SU-DHL-6 (cell line): ENCODE data around the gene HIRIP3.

ENCODE experiments used
- H2AFZ ChIP-seq: fragments of 200-600 bp; sonication (generic); 2 replicates; pipeline ENCODE4 v1.6.1; 2014; ENCODE audit warnings: low read depth, mild to moderate bottlenecking, moderate library complexity, mixed read lengths, antibody characterized with exemption, low read length; ENCODE audit not compliant: severe bottlenecking
- H3F3A ChIP-seq: fragments of 200-600 bp; shearing (Covaris generic); 2 replicates; pipeline ENCODE4 v1.6.0; 2016; ENCODE audit warnings: antibody characterized with exemption, mild to moderate bottlenecking; ENCODE audit not compliant: insufficient read depth
- H3K27ac ChIP-seq: fragments of 200-600 bp; sonication (generic); 2 replicates; pipeline ENCODE4 v1.5.1; 2016; ENCODE audit warnings: low read depth, mild to moderate bottlenecking, low read length, moderate library complexity, mixed read lengths
- H3K27me3 ChIP-seq: fragments of 200-600 bp; sonication (generic), shearing (Covaris generic); 2 replicates; pipeline ENCODE4 v1.6.0; 2014; ENCODE audit warnings: mild to moderate bottlenecking, low read length
- H3K36me3 ChIP-seq: fragments of 200-600 bp; sonication (generic); 2 replicates; pipeline ENCODE4 v1.6.1; 2014; ENCODE audit warnings: mild to moderate bottlenecking, low read length, mixed read lengths
- H3K4me2 ChIP-seq: fragments of 300-600, 200-600 bp; shearing (Covaris generic), sonication (generic); 2 replicates; pipeline ENCODE4 v1.6.0; 2014; ENCODE audit warnings: low read length, low read depth, mild to moderate bottlenecking; ENCODE audit not compliant: poor library complexity, severe bottlenecking
- H3K4me3 ChIP-seq: fragments of 200-600 bp; sonication (generic); 2 replicates; pipeline ENCODE4 v1.5.1; 2014; ENCODE audit warnings: antibody characterized with exemption, low read length, mild to moderate bottlenecking, mixed read lengths; ENCODE audit not compliant: insufficient read depth, poor library complexity, severe bottlenecking
- H3K79me2 ChIP-seq: fragments of 200-600 bp; sonication (generic); 2 replicates; pipeline ENCODE4 v1.6.1; 2014; ENCODE audit warnings: mild to moderate bottlenecking, low read length, moderate library complexity; ENCODE audit not compliant: insufficient read depth
- H3K9ac ChIP-seq: fragments of 200-600 bp; sonication (generic); 2 replicates; pipeline ENCODE4 v1.7.0; 2014; ENCODE audit warnings: mild to moderate bottlenecking, low read length
- H3K9me2 ChIP-seq: fragments of 200-600 bp; sonication (generic); replicated peaks from 2 replicates; pipeline ENCODE4 v1.6.1; 2014; ENCODE audit warnings: low read length; ENCODE audit not compliant: insufficient read depth
- H3K9me3 ChIP-seq: fragments of 200-600 bp; sonication (generic); 2 replicates; pipeline ENCODE4 v1.6.1; 2014; ENCODE audit warnings: low read length, mixed read lengths; ENCODE audit not compliant: insufficient read depth
- H4K20me1 ChIP-seq: fragments of 200-600 bp; sonication (generic); 2 replicates; pipeline ENCODE4 v1.6.1; 2014; ENCODE audit warnings: low read depth, mild to moderate bottlenecking, antibody characterized with exemption, low read length, moderate library complexity, mixed read lengths
- CTCF ChIP-seq: fragments of 200-600 bp; sonication (generic); IDR thresholded peaks from one replicate; pipeline ENCODE4 v1.5.1; 2017; ENCODE audit warnings: antibody characterized with exemption, mild to moderate bottlenecking, low read length, moderate library complexity; ENCODE audit not compliant: insufficient read depth, poor library complexity, severe bottlenecking
- EZH2phosphoT487 ChIP-seq: fragments of 200-600 bp; sonication (generic), shearing (Covaris generic); conservative IDR thresholded peaks from 2 replicates; pipeline ENCODE4 v1.6.1; 2018; ENCODE audit warnings: mild to moderate bottlenecking, antibody characterized with exemption, low read length, moderate library complexity, mixed read lengths

Gene HIRIP3

DNA sequence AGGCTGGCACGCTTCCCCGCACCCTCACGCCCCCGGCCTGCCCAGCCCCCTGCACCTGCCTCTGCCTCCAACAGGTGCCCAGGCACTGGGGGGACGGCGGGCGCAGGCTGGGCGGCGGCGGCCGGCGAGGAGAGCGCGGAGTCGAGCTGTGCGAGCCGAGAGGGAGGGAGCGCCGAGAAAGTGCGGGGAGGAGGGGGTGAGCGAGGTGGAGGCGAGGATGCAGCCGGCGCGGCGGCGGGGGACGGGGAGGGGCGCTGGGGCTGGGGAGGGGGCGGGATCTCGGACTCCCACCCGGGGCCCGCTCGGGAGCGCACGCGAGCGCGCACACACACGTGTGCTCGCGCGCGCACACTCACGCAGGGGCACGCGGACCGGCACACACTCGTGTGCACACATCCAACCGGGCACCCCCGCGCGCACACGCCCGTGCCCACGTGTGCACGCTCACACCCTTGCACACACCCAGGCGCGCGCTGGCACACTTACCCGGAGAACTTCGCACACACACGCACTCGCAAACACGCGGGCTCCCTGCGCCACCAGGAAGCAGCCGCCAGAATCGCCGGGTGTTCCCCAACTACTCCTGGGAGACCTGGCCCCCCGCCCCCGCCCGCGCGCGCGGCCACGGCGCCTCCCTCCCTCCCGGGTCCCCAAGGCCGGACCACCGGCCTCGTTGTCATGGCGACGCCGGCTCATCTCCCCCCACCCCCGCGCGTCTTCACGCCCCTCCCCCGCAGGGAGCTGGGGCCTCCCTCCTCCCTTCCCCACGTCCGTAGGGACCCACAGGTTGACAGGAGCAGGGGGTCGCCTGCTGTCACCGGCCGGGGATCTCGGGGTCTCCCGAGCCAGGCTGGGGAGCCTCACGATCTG, 15.7 kb upstream of the HIRIP3 start, which contains the start of gene DOC2A:
Gene DOC2A (minus strand): TSS at position 184 of the 870 bp plus-strand sequence. CDS start 805 bp downstream, outside the sequence.
- TF ChIP-seq EZH2phosphoT487 (no peak), CTCF (no peak)
- no peak within 1 kb of the TSS for H2AFZ ChIP-seq
- no peak within 1 kb of the TSS for H3K4me3 ChIP-seq
- peak within 1 kb of the TSS; percentile 14; the same call in 1 of the 2 replicates for H3K9ac ChIP-seq
- H3K27ac ChIP-seq: no peak within 1 kb of the TSS
- no peaks in the 10 kb centered on the region for H3K9me3 ChIP-seq
- H3K27me3 ChIP-seq: no peaks in the 10 kb centered on the region
- peak within 1 kb of the TSS; percentile 50 for H3K4me2 ChIP-seq
- no peaks in the 10 kb centered on the region for H3K79me2 ChIP-seq
- H4K20me1 ChIP-seq: no peaks in the 10 kb centered on the region
- H3F3A ChIP-seq: no peaks in the 10 kb centered on the region
- no peaks in the 10 kb centered on the region for H3K36me3 ChIP-seq
- no peaks in the 10 kb centered on the region for H3K9me2 ChIP-seq

- no peaks in the 10 kb centered on the region for H3K79me2 ChIP-seq
- peak overlapping the region; percentile 50 for H3K4me2 ChIP-seq
- H4K20me1 ChIP-seq: no peaks in the 10 kb centered on the region
- no peaks in the 10 kb centered on the region for H3K9me3 ChIP-seq
- no peaks in the 10 kb centered on the region for H3F3A ChIP-seq
- H3K4me3 ChIP-seq: no peak overlapping the region
- H3K9ac ChIP-seq: peak overlapping the region; percentile 14; the same call in 1 of the 2 replicates
- TF ChIP-seq CTCF: no peak
- no peak for TF ChIP-seq EZH2phosphoT487
- no peak overlapping the region for H2AFZ ChIP-seq
- no peaks in the 10 kb centered on the region for H3K27me3 ChIP-seq
- H3K36me3 ChIP-seq: no peaks in the 10 kb centered on the region
- no peaks in the 10 kb centered on the region for H3K9me2 ChIP-seq
- no peak overlapping the region for H3K27ac ChIP-seq
Measured at GRCh38 chr16:30009990-30010843, 14.8 kb upstream of the HIRIP3 start.

- Histone ChIP-seq H3K9ac (no peak overlapping the region), H3K9me2 (no peaks in the 10 kb centered on the region), H3K4me2 (no peak overlapping the region), H4K20me1 (no peaks in the 10 kb centered on the region), H3K27ac (no peak overlapping the region), H2AFZ (no peak overlapping the region), H3K36me3 (no peaks in the 10 kb centered on the region), H3K4me3 (no peak overlapping the region), H3F3A (no peaks in the 10 kb centered on the region), H3K79me2 (no peaks in the 10 kb centered on the region), H3K9me3 (no peaks in the 10 kb centered on the region), H3K27me3 (no peaks in the 10 kb centered on the region)
- TF ChIP-seq EZH2phosphoT487: no peak
- TF ChIP-seq CTCF: no peak
Measured at GRCh38 chr16:30009085-30009862, 13.9 kb upstream of the HIRIP3 start.
